Epithelial cell of proximal tubule (primary cell): ENCODE measurements around the gene PPP5C. TPM values are rescaled to one million over a fixed set of nuclear protein-coding genes. Genes with fewer than 3 reads are reported as not detected.

Experiments
- DNase-seq: peaks from one replicate; pipeline ENCODE4 v3.0.0-alpha.2; 2011; ENCODE audit warnings: low read depth
- H3K4me3 ChIP-seq: 2 replicates; pipeline ENCODE4 v1.5.1; 2011; ENCODE audit warnings: low read depth, mild to moderate bottlenecking, low read length
- CTCF ChIP-seq: conservative IDR thresholded peaks from 2 replicates; pipeline ENCODE4 v1.5.1; 2012; ENCODE audit warnings: low read depth, mild to moderate bottlenecking, low read length
- total RNA-seq: library from RNA; depleted of rRNA; stranded (reverse); fragments of >200 nt; gene quantifications from 2 replicates; pipeline ENCODE4 v1.2.3, GENCODE V29; 2015

Gene PPP5C
- total RNA-seq, 1 donor from 2014 or later: 76.2 TPM

- no peak for TF ChIP-seq CTCF
- H3K4me3 ChIP-seq: no peak overlapping the region
- no peak for DNase-seq
Measured at GRCh38 chr19:46353730-46354528, 7.0 kb downstream of the PPP5C start.

- no peak for TF ChIP-seq CTCF
- H3K4me3 ChIP-seq: no peak overlapping the region
- no peak for DNase-seq
Measured at GRCh38 chr19:46355234-46356148, 8.6 kb downstream of the PPP5C start.

- DNase-seq: no peak
- TF ChIP-seq CTCF: no peak
- no peak overlapping the region for H3K4me3 ChIP-seq
Measured at GRCh38 chr19:46356149-46357055, 9.5 kb downstream of the PPP5C start.

GRCh38 chr19:46357846-46358583 lies 11.1 kb downstream of the PPP5C start:
- no peak overlapping the region for H3K4me3 ChIP-seq
- no peak for DNase-seq
- TF ChIP-seq CTCF: no peak

- TF ChIP-seq CTCF: no peak
- DNase-seq: no peak
- no peak overlapping the region for H3K4me3 ChIP-seq
Measured at GRCh38 chr19:46361915-46362314, 15.0 kb downstream of the PPP5C start.

GRCh38 chr19:46364359-46364758 lies 17.5 kb downstream of the PPP5C start:
- no peak overlapping the region for H3K4me3 ChIP-seq
- DNase-seq: no peak
- TF ChIP-seq CTCF: no peak
